Astrocyte (in vitro differentiated cells and primary cell): ENCODE data around the gene INPP5B. TPM values are rescaled to one million over a fixed set of nuclear protein-coding genes. Genes with fewer than 3 reads are reported as not detected.

Source experiments
- DNase-seq: peaks from one replicate; pipeline ENCODE4 v3.0.0-alpha.2; 2010; ENCODE audit warnings: low read depth
- FAIRE-seq: peaks from 2 replicates; lab custom pipeline; 2011; peaks lifted over from hg19 to GRCh38; lab: Jason Lieb, UNC
- H2AFZ ChIP-seq: 2 replicates; pipeline ENCODE4 v1.6.0; 2012; ENCODE audit warnings: low read depth, low read length, inconsistent platforms
- H3K27ac ChIP-seq: 2 replicates; pipeline ENCODE4 v1.5.1; 2011; ENCODE audit warnings: low read depth, low read length, inconsistent platforms
- H3K27me3 ChIP-seq: 2 replicates; pipeline ENCODE4 v1.6.0; 2011; ENCODE audit warnings: low read length, inconsistent platforms; ENCODE audit not compliant: insufficient read depth
- H3K36me3 ChIP-seq: 2 replicates; pipeline ENCODE4 v1.5.1; 2011; ENCODE audit warnings: low read length, inconsistent platforms; ENCODE audit not compliant: insufficient read depth
- H3K4me1 ChIP-seq: 2 replicates; pipeline ENCODE4 v1.5.1; 2011; ENCODE audit warnings: low read length, inconsistent platforms; ENCODE audit not compliant: insufficient read depth
- H3K4me2 ChIP-seq: 2 replicates; pipeline ENCODE4 v1.6.0; 2012; ENCODE audit warnings: low read length, inconsistent platforms
- H3K4me3 ChIP-seq: 2 replicates; pipeline ENCODE4 v1.5.1; 2011; ENCODE audit warnings: low read depth, mild to moderate bottlenecking, low read length, inconsistent platforms; ENCODE audit not compliant: insufficient read depth
- H3K79me2 ChIP-seq: 2 replicates; pipeline ENCODE4 v1.6.0; 2012; ENCODE audit warnings: mild to moderate bottlenecking, low read length, inconsistent platforms; ENCODE audit not compliant: insufficient read depth
- H3K9ac ChIP-seq: 2 replicates; pipeline ENCODE4 v1.6.0; 2012; ENCODE audit warnings: mild to moderate bottlenecking, low read length, inconsistent platforms
- H3K9me3 ChIP-seq: 2 replicates; pipeline ENCODE4 v1.5.1; 2012; ENCODE audit warnings: low read depth, mild to moderate bottlenecking, low read length, inconsistent platforms; ENCODE audit not compliant: insufficient read depth
- H4K20me1 ChIP-seq: 2 replicates; pipeline ENCODE4 v1.6.0; 2012; ENCODE audit warnings: low read length, inconsistent platforms; ENCODE audit not compliant: insufficient read depth
- H3K27ac Mint-ChIP-seq: one replicate; pipeline ENCODE4 v1.8.0; 2021; ENCODE audit warnings: mild to moderate bottlenecking, mixed read lengths; ENCODE audit not compliant: unreplicated experiment
- H3K27me3 Mint-ChIP-seq: one replicate; pipeline ENCODE4 v1.8.0; 2021; ENCODE audit warnings: low read depth, mixed read lengths; ENCODE audit not compliant: unreplicated experiment
- H3K36me3 Mint-ChIP-seq: one replicate; pipeline ENCODE4 v1.8.0; 2021; ENCODE audit warnings: low read depth, mixed read lengths; ENCODE audit not compliant: unreplicated experiment
- H3K4me1 Mint-ChIP-seq: one replicate; pipeline ENCODE4 v1.8.0; 2021; ENCODE audit warnings: low read depth, mixed read lengths; ENCODE audit not compliant: unreplicated experiment
- H3K4me3 Mint-ChIP-seq: one replicate; pipeline ENCODE4 v1.8.0; 2021; ENCODE audit warnings: mild to moderate bottlenecking, moderate library complexity, mixed read lengths; ENCODE audit not compliant: unreplicated experiment
- H3K9me3 Mint-ChIP-seq: one replicate; pipeline ENCODE4 v1.8.0; 2021; ENCODE audit warnings: mild to moderate bottlenecking, mixed read lengths; ENCODE audit not compliant: unreplicated experiment
- EZH2 ChIP-seq: IDR thresholded peaks from 2 replicates; pipeline ENCODE4 v1.6.1; 2012; ENCODE audit warnings: mild to moderate bottlenecking, low read length, inconsistent platforms; ENCODE audit not compliant: insufficient read depth
- total RNA-seq: library from RNA; stranded (reverse); gene quantifications from 2 replicates; pipeline ENCODE4 v1.2.1, GENCODE V29; 2021
- TF ChIP-seq, protein P1 (sequence below): IDR thresholded peaks from 2 replicates; pipeline ENCODE4 v1.5.1; 2011; ENCODE audit warnings: low read depth, mild to moderate bottlenecking, inconsistent platforms, low read length, moderate library complexity; ENCODE audit not compliant: insufficient read depth

Gene INPP5B
- total RNA-seq, 1 donor from 2014 or later = 19.4 TPM

DNA sequence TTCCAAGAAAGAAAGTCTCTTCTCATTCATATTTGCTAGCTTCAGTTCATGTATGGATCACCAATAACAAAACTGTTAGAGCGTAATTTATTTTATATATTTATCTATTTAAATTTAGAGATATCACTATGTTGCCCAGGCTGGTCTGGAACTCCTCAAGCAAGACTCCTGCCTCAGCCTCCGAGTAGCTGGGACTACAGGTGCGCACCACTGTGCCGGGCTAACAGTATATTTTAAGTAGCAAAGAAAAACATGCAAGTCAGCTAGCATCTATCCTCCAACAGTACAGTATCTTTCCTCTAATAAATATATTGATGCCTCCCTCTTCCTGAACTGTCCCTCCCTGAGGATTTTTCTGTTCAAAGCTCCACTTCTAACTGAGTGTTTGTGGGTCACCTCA, 21.5 kb downstream of the INPP5B start:
- no peak for DNase-seq
- Histone ChIP-seq H3K4me2 (no peak overlapping the region), H4K20me1 (peaks cover 5% of the 10 kb centered on the region), H3K27ac (no peak overlapping the region), H2AFZ (no peak overlapping the region), H3K79me2 (peaks cover 2% of the 10 kb centered on the region), H3K4me1 (no peaks in the 10 kb centered on the region), H3K27me3 (no peaks in the 10 kb centered on the region), H3K9me3 (no peaks in the 10 kb centered on the region), H3K9ac (no peak overlapping the region), H3K36me3 (peaks cover 2% of the 10 kb centered on the region), H3K4me3 (no peak overlapping the region)
- H3K27ac Mint-ChIP-seq = no peak overlapping the region
- TF ChIP-seq, protein P1, sequence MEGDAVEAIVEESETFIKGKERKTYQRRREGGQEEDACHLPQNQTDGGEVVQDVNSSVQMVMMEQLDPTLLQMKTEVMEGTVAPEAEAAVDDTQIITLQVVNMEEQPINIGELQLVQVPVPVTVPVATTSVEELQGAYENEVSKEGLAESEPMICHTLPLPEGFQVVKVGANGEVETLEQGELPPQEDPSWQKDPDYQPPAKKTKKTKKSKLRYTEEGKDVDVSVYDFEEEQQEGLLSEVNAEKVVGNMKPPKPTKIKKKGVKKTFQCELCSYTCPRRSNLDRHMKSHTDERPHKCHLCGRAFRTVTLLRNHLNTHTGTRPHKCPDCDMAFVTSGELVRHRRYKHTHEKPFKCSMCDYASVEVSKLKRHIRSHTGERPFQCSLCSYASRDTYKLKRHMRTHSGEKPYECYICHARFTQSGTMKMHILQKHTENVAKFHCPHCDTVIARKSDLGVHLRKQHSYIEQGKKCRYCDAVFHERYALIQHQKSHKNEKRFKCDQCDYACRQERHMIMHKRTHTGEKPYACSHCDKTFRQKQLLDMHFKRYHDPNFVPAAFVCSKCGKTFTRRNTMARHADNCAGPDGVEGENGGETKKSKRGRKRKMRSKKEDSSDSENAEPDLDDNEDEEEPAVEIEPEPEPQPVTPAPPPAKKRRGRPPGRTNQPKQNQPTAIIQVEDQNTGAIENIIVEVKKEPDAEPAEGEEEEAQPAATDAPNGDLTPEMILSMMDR = no peak
- no peak for TF ChIP-seq EZH2
- H3K4me1 Mint-ChIP-seq = peaks cover 11% of the 10 kb centered on the region
- H3K36me3 Mint-ChIP-seq = peaks cover 19% of the 10 kb centered on the region
- H3K4me3 Mint-ChIP-seq = peak overlapping the region; percentile 17
- no peaks in the 10 kb centered on the region for H3K27me3 Mint-ChIP-seq
- no peaks in the 10 kb centered on the region for H3K9me3 Mint-ChIP-seq
- no peak for FAIRE-seq

DNA sequence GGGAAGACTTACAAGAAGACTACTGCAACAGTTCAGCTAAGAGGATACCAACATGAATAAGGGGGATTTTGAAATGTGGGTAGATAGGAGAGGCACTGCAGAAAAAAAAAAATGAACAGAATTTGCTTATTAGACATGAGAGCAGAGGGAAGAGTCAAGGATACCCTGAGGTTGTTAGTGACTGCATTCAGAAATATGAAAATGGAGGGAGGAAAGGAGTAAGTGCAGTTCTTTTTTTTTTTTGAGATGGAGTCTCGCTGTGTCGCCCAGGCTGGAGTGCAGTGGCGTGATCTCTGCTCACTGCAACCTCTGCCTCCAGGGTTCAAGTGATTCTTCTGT, 23.3 kb downstream of the INPP5B start:
- Histone ChIP-seq H3K4me1 (no peaks in the 10 kb centered on the region), H3K27me3 (no peaks in the 10 kb centered on the region), H3K27ac (no peak overlapping the region), H3K4me3 (no peak overlapping the region), H2AFZ (no peak overlapping the region), H3K4me2 (no peak overlapping the region), H4K20me1 (peaks cover 13% of the 10 kb centered on the region), H3K9me3 (no peaks in the 10 kb centered on the region), H3K79me2 (peaks cover 5% of the 10 kb centered on the region), H3K36me3 (peaks cover 2% of the 10 kb centered on the region), H3K9ac (no peak overlapping the region)
- peaks cover 11% of the 10 kb centered on the region for H3K4me1 Mint-ChIP-seq
- H3K27me3 Mint-ChIP-seq = no peaks in the 10 kb centered on the region
- no peak overlapping the region for H3K4me3 Mint-ChIP-seq
- FAIRE-seq = no peak
- peaks cover 19% of the 10 kb centered on the region for H3K36me3 Mint-ChIP-seq
- no peak for TF ChIP-seq EZH2
- TF ChIP-seq, protein P1 = no peak
- no peaks in the 10 kb centered on the region for H3K9me3 Mint-ChIP-seq
- H3K27ac Mint-ChIP-seq = no peak overlapping the region
- no peak for DNase-seq

DNA sequence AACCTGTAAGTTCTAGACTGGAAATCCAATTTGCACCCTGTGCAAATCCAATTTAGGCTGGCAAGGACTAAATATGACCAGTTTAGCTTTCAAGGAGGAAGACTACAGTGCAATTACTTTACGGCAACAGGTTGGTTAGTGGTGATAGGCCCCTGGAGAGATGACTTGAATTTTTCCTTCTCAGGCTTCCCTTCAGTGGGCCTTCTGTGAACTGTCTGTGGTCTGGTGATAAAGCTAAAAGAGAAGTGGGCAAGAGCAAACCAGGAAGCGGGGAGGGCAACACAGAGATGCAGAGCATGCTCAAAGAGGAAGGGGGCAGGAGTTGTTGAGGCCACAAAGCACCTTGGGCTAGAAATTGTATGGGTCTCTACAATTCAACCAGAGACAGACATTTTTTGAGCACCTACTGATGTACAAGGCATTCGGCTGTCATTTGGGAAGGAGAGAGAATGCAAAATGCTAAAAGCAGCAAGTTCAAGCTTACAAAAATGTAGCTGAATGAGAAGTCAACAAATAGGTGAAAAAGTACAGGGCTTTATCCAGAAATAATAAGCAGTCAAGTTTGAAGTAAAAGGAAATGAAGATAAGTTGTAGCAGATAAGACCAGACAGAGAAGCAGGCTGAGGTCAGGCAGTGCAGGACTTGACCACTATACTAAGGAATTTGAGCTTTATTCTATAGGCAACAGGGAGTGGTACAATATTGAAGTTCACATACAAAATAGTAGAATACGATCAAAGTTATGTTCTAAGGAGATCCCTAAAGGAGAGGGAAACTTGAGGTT, 23.9 kb downstream of the INPP5B start:
- Histone ChIP-seq H3K36me3 (peaks cover 2% of the 10 kb centered on the region), H3K4me1 (no peaks in the 10 kb centered on the region), H2AFZ (no peak overlapping the region), H3K4me2 (no peak overlapping the region), H4K20me1 (peaks cover 14% of the 10 kb centered on the region), H3K27me3 (no peaks in the 10 kb centered on the region), H3K4me3 (no peak overlapping the region), H3K27ac (no peak overlapping the region), H3K9ac (no peak overlapping the region), H3K79me2 (peaks cover 5% of the 10 kb centered on the region), H3K9me3 (no peaks in the 10 kb centered on the region)
- FAIRE-seq = no peak
- Mint-ChIP-seq H3K27me3 (no peaks in the 10 kb centered on the region), H3K36me3 (peaks cover 20% of the 10 kb centered on the region), H3K4me3 (no peak overlapping the region), H3K4me1 (peaks cover 11% of the 10 kb centered on the region), H3K9me3 (no peaks in the 10 kb centered on the region), H3K27ac (no peak overlapping the region)
- DNase-seq = no peak
- no peak for TF ChIP-seq EZH2
- TF ChIP-seq, protein P1 = no peak
